Measurements from ENCODE around the gene TMPRSS7.

- TF ChIP-seq ZNF565 (CRISPR knock-in tag; conservative IDR thresholded peaks at IDR 0.05; ENCODE audit: low read depth): no peak
- no peak for TF ChIP-seq PATZ1 (CRISPR knock-in tag; IDR thresholded peaks at IDR 0.05; ENCODE audit: borderline replicate concordance)
- no peak for TF ChIP-seq SNAI2 (CRISPR knock-in tag; IDR thresholded peaks at IDR 0.05)
- TF ChIP-seq ZFP30 (CRISPR knock-in tag; IDR thresholded peaks at IDR 0.05): no peak
- no peak for TF ChIP-seq RARB (CRISPR knock-in tag; IDR thresholded peaks at IDR 0.05)
- no peak for TF ChIP-seq ZFP3 (CRISPR knock-in tag; IDR thresholded peaks at IDR 0.05)
- no peak for TF ChIP-seq POU6F1 (CRISPR knock-in tag; IDR thresholded peaks at IDR 0.05; ENCODE audit: borderline replicate concordance, low read depth)
- TF ChIP-seq CSDC2 (CRISPR knock-in tag; IDR thresholded peaks at IDR 0.05): no peak
Observed at GRCh38 chr3:112096176-112096575, 61.6 kb downstream of the TMPRSS7 start.
